Measurements from ENCODE around the gene CCDC141.

Gene CCDC141

GRCh38 chr2:178912416-178913048, 137.4 kb downstream of the CCDC141 start:
- H3K27ac ChIP-seq: no peak overlapping the region
- TF ChIP-seq, protein P1, sequence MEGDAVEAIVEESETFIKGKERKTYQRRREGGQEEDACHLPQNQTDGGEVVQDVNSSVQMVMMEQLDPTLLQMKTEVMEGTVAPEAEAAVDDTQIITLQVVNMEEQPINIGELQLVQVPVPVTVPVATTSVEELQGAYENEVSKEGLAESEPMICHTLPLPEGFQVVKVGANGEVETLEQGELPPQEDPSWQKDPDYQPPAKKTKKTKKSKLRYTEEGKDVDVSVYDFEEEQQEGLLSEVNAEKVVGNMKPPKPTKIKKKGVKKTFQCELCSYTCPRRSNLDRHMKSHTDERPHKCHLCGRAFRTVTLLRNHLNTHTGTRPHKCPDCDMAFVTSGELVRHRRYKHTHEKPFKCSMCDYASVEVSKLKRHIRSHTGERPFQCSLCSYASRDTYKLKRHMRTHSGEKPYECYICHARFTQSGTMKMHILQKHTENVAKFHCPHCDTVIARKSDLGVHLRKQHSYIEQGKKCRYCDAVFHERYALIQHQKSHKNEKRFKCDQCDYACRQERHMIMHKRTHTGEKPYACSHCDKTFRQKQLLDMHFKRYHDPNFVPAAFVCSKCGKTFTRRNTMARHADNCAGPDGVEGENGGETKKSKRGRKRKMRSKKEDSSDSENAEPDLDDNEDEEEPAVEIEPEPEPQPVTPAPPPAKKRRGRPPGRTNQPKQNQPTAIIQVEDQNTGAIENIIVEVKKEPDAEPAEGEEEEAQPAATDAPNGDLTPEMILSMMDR (IDR thresholded peaks at IDR 0.05): no peak
- TF ChIP-seq ZFX (IDR thresholded peaks at IDR 0.05; ENCODE audit: borderline replicate concordance): no peak

- no peak overlapping the region for H3K27ac ChIP-seq
- TF ChIP-seq, protein P1 (IDR thresholded peaks at IDR 0.05): no peak
- no peak for TF ChIP-seq ZFX (IDR thresholded peaks at IDR 0.05; ENCODE audit: borderline replicate concordance)
Observed at GRCh38 chr2:178911039-178911438, 138.9 kb downstream of the CCDC141 start.

DNA sequence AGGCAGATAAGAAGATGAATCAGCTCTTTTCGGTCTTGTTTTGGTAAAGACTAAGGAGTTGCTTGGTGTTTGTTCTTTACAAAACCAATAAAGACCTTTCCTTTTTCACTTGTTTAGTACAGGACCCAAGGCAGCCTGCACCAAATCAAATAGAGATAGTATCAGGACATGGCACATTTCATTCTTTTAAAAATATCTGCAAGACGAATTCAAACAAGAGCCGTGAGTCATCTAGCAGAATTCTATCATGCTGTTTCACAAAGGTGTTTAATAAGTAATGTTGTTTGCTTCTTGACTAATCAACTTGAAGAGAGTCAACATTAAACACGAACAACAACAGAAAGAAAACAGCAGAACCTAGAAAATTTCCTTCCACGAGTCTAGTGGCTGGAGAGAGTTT, 139.9 kb downstream of the CCDC141 start:
- H3K27ac ChIP-seq: no peak overlapping the region
- TF ChIP-seq, protein P1 (IDR thresholded peaks at IDR 0.05): no peak
- no peak for TF ChIP-seq ZFX (IDR thresholded peaks at IDR 0.05; ENCODE audit: borderline replicate concordance)

DNA sequence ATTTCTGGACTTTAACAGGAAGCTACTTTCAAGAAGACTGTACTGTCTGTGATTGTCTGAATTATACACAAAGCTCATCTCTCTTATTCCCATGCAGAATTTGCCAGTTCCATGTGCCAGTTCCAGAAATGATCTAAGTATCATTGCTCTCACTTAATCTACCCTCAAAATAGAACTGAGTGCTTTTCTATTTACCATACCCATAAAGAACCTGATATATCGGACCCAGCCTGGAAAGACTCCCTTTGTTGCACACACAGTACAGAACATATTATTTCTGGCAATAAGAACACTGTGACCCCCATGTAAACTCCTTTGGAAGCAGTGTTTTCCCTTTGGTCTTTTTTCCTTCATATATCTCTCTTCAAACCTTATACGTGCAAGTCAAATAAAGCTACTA, 140.4 kb downstream of the CCDC141 start:
- H3K27ac ChIP-seq: no peak overlapping the region
- no peak for TF ChIP-seq ZFX (IDR thresholded peaks at IDR 0.05; ENCODE audit: borderline replicate concordance)
- TF ChIP-seq, protein P1 (IDR thresholded peaks at IDR 0.05): no peak

GRCh38 chr2:178908810-178909209, 141.1 kb downstream of the CCDC141 start:
- TF ChIP-seq, protein P1 (IDR thresholded peaks at IDR 0.05): no peak
- TF ChIP-seq ZFX (IDR thresholded peaks at IDR 0.05; ENCODE audit: borderline replicate concordance): no peak
- H3K27ac ChIP-seq: no peak overlapping the region

GRCh38 chr2:178905261-178905660, 144.7 kb downstream of the CCDC141 start:
- H3K27ac ChIP-seq: no peak overlapping the region
- TF ChIP-seq, protein P1 (IDR thresholded peaks at IDR 0.05): no peak
- TF ChIP-seq ZFX (IDR thresholded peaks at IDR 0.05; ENCODE audit: borderline replicate concordance): no peak

DNA sequence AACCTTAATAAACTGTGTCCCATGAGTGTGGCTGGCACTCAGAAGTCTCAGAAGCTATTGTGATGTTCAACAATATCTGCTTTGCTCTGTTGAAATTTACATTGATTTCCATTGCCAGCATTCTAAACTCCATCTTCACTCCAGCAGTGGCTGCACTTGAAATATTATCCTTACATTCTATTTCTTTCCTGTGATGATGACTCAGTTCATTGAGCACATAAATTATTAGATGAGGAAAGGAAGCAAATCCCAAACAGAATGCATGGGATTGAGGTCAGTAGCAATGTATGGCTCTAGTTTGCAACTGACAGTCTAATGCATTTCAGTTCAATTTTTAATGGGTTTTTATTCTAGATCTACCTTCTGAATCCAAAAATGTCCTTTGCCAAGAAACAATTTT, 150.3 kb downstream of the CCDC141 start:
- TF ChIP-seq, protein P1 (IDR thresholded peaks at IDR 0.05): no peak
- no peak for TF ChIP-seq ZFX (IDR thresholded peaks at IDR 0.05; ENCODE audit: borderline replicate concordance)
- no peak overlapping the region for H3K27ac ChIP-seq
